Glomerular visceral epithelial cell (primary cell): Measurements from ENCODE around the gene FOXN3.

Experiments
- DNase-seq: peaks from one replicate; pipeline ENCODE4 v3.0.0-alpha.2; 2016; ENCODE audit errors: extremely low spot score

FOXN3 gene

DNA sequence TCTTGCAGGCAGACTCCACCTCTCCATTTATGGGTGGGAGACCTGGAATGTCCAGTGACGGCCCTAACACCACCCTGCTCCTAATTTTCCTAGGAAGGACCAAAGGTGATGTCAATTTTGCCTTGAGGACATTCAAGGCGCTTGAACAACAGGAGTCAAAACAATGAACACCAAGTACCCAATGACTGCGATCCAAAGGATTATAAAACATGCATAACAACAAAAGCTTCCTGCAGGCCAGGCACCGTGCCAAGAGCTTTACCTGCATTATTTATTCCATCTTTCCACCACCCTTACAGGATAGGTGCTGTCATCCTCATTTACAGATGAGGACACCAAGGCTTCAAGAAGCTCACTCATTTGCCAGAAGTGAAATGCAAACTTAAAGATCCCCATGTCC, 15.2 kb upstream of the FOXN3 start:
- DNase-seq, result no peak

DNA sequence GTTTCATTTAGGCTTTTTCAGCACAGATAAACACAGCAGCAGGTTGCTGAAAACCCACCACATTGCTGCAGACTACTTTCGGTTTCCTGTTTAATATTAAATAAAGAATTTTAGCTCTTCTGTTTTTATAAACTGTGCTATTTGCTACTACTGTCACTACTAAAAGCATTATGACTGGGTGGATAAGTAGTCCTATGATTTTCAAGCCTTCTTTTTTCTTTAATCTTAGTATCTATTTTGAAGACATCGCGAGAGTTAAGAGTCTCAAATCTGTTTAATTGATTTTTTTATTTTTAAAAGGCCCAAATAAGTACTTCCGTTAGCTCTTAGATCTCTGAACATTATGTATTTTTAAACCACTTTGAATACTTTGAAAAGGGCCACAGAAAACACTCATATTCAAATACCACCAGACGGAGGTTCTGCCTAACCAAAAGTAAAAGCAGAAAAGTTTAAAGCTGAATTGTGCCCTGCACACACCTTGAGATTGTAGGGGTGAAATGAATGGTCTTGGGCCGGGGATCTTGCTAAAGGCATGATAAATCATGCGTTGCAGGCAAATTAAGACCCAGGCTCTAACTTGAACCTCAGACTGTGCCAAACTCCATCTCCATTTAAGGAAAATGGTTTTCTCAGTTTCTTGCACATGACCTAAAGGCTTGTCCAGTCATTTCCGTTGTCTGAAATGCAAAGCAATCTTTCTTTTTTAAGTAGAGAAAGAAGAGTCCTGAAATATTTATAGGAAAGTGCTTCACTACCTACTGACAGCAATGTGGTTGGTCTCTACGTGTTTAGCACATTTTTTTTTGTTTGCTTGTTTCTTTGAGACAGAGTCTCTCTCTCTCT, 13.6 kb upstream of the FOXN3 start:
- peak; percentile 89 for DNase-seq

- peak; percentile 79 for DNase-seq
Observed at GRCh38 chr14:89429199-89430181, 12.5 kb upstream of the FOXN3 start.

- DNase-seq, result peak; percentile 85
Observed at GRCh38 chr14:89428546-89429198, 11.6 kb upstream of the FOXN3 start.

DNA sequence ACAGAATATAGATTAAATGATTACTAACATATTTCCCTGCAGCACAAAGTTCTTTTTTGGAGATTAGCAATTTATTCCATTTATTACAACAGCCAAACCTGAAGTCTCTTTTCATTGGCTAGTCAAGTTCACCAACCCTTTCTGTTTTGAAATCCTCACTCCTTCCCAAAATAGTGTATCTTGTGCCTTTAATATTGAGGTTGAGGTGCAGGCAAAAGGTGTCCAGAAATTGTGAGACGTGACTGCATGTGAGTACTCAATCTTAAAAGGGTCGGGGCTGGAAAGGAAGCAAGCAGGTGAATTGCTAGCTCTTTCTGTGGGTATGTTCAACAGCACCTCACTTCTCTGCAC, 11.1 kb upstream of the FOXN3 start:
- DNase-seq, result no peak

DNA sequence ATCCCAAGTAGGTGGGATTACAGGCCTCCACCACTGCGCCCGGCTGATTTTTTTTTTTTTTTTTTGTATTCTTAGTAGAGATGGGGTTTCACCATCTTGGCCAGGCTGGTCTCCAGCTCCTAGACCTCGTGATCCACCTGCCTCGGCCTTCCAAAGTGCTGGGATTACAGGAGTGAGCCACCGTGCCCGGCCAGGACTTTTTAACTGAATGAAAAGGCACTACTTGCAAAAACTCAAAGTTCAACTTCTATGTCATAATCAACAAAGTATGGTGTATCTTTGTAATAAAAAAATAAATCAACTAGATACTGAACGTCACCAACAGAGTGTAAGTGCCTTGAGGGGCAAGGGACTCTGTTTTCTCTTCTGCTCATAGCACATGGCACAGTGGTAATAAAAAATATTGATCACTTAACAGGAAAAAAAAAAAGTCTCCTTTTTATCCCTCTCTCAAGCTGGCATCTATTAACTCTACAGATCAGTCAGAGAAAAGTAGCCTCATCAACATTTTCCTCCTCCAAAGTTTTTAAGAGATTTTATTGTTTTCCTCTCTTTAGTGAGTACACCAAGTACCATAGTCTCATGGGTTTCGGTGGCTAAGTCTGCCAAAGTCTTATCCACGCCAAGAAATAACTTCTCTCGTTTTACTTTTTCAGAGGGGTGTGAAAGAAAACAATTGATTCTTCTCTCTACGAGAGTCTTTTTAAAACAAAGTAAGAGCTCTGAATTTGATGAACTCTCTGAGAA, 10.6 kb upstream of the FOXN3 start:
- no peak for DNase-seq

DNA sequence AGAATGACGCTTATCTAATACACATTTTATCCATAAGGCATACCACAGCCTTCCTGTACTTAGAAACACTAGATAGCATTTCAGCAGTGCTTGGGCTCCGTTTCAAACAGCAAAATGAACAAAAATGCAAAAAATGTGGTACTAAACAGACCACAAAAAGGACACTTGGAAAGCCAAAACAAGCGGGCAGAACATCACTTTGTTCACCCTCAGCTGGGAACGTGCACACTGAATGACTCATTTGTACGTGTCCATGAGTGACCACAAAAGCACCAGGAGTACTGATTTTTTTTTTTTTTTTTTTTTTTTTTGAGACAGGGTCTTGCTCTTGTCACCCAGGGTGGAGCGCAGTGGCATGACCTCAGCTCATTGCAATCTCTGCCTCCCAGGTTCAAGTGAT, 8.9 kb upstream of the FOXN3 start:
- peak; percentile 99 for DNase-seq

DNA sequence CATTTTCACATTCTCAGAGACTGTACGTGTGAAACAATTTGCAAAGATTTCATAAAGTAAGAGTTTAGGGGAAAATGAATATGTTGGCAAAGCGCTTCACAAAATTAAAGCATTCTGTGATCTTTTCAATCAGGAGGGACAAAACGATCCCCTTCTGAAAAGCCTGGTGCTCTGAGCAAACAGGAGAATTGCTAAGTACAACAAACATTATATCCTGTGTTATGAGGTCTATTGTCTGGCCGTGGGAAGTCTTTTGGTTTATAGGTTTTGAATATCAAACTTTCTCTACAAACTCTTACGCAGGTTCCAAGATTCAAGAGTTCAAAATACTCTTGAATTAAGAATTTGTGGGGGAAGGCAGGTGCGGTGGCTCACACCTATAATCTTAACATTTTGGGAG, 7.2 kb upstream of the FOXN3 start:
- no peak for DNase-seq

GRCh38 chr14:89422952-89423345, 5.9 kb upstream of the FOXN3 start:
- no peak for DNase-seq

DNA sequence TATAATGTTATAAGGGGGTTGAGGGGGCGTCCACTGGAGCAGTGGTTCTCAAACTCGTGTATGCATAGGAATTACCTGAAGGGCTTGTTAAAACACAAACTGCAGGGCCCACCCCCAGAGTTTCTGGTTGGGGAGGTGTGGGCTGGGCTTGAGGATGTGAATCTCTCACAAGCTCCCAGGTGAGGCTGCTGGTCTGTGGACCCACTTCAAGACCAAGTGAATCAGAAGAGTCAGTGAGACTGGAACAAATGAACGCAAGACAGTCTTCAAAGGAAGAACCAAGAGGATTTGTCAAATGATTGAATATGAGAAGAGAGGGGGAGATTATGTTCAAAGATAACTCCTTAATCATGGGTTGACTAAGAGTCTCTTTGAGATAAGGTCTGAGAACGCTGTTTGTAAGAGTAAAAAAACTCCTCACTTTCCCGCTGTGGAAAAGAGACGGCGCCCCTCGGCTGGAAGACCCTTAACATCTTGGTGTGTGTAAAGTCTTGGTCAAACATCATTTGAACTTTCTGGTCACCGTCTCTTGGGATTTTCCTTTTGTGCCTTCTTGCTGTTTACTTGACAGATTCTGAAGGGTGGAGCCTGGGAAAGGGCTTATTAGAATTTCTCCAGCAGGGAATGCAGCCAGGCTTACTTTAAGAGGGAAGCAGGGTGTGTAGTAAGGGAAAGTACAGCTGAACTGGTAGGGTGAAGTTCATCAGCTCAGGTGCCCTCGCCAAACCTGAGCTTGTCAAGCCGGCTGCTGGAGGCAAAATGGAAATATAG, 5.3 kb upstream of the FOXN3 start:
- DNase-seq, result no peak

- DNase-seq, result no peak
Observed at GRCh38 chr14:89420502-89420901, 3.5 kb upstream of the FOXN3 start.

- DNase-seq, result no peak
Observed at GRCh38 chr14:89419973-89420482, 3.0 kb upstream of the FOXN3 start.

DNA sequence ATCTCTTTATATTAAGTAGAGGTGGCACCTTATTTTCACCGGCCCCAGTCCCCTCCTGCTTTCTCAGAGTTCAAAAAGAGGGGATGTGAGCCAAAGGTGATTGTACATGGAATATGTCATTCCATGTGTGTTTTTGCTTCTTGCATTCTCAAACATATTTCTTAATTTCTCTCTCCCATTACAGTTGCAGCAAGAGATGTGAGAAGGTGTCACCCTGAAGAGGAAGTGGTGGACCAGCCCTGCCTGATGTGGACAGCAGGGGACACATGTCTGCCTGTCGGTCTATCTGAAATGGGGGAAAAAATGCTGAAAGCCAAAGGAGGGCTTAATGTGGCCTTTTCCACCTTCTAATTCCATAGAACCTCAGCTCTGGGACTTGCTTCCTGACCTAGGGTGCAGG, 1.9 kb upstream of the FOXN3 start:
- DNase-seq, result no peak

DNA sequence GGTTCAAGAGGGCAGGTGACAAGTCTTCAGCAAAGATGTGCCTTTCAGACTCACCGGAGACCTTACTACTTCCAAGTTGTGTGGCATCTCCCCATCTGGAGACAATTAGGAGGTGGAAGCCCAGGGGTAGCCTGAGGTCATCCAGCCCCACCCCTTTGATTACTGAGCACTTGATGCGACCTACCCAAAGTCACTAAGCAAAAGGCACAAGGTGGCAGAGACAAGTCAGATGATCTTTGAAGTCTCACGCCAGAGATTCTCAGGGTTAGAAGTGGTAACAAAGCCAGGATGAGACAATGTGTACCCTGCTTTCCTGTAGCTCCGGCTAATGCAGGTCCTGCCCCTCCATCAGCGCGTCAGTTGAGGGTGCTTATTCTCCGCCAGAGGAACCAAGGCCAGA, 1.4 kb upstream of the FOXN3 start:
- DNase-seq, result no peak

DNA sequence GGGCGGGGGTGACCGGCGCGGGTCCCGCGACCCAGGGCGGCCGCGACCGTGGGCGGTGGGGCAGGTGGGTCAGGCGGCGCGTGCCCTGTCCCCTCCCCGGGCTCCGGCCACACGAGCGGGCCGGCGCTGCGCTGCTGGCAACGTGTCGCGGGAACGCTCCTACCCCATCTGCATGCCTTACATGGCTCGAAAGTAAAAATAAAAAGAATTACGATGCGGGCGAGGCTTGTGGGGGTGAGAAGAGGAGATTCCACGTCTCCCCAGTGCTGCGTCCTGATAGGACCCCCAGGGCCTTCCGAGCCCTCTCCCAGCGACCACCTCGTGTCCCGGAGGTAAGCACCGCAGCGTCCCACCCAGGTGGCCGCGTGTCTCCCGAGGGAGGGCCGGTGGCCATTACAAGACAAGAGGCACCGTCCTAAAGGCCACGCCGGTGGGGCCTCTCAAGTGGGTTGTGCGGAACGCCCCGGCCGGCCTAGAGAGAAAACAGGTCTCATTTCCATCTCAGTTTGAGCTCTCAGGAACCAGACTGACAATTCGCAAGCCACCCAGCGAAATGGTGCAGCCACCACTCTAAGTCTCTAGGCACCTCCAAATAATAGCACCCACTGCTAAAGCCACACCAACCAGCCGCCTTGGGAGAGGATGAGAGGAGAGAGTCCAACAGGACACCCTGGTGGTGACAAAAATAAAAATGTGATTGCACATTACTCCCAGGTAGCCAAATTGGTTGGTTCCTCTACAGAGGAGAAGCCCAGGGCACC, 612 bp upstream of the FOXN3 start:
- peak; percentile 64 for DNase-seq

GRCh38 chr14:89416002-89416995, 734 bp downstream of the FOXN3 start:
- peak; percentile 99 for DNase-seq

DNA sequence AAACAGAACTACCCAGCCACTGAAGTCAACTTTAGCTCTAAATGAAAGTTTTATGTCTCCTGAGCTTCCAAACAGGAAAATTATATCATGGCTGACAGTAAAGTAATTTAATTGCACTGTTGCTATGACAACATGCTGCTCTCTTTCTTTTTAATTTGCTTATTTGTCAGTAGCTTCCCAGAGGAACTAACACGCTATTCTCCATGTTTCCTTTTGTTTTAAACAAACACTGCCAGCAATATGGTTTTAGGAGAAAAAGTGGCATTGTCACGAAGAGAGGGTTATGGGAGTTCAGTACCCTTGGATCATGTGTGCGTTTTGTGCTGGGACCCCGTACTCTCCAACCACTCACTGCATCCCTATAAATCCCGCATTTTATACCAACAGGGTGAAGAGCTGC, 1.9 kb downstream of the FOXN3 start:
- DNase-seq, result no peak

- DNase-seq, result no peak
Observed at GRCh38 chr14:89411976-89412375, 5.1 kb downstream of the FOXN3 start.

GRCh38 chr14:89409961-89410360, 7.1 kb downstream of the FOXN3 start:
- DNase-seq, result no peak
